KOPT-K1 (cell line): ENCODE measurements around the gene SLC9C1.
A peak's percentile ranks its signal among the peaks of the same experiment; 100 is the strongest.

ENCODE experiments used
- H3K27ac ChIP-seq: fragments of 200-600 bp; sonication (generic); 2 replicates; pipeline ENCODE4 v1.5.1; 2016; ENCODE audit warnings: antibody characterized with exemption, mild to moderate bottlenecking, low read depth, low read length; ENCODE audit not compliant: poor library complexity, severe bottlenecking
- H3K36me3 ChIP-seq: fragments of 200-600 bp; sonication (generic); 2 replicates; pipeline ENCODE4 v1.5.1; 2017; ENCODE audit warnings: antibody characterized with exemption, mild to moderate bottlenecking, low read length, moderate library complexity; ENCODE audit not compliant: insufficient read depth
- H3K9me3 ChIP-seq: fragments of 200-600 bp; sonication (generic); 2 replicates; pipeline ENCODE4 v1.5.1; 2017; ENCODE audit warnings: antibody characterized with exemption, low read length, mild to moderate bottlenecking; ENCODE audit not compliant: insufficient read depth, poor library complexity, severe bottlenecking

SLC9C1 gene

DNA sequence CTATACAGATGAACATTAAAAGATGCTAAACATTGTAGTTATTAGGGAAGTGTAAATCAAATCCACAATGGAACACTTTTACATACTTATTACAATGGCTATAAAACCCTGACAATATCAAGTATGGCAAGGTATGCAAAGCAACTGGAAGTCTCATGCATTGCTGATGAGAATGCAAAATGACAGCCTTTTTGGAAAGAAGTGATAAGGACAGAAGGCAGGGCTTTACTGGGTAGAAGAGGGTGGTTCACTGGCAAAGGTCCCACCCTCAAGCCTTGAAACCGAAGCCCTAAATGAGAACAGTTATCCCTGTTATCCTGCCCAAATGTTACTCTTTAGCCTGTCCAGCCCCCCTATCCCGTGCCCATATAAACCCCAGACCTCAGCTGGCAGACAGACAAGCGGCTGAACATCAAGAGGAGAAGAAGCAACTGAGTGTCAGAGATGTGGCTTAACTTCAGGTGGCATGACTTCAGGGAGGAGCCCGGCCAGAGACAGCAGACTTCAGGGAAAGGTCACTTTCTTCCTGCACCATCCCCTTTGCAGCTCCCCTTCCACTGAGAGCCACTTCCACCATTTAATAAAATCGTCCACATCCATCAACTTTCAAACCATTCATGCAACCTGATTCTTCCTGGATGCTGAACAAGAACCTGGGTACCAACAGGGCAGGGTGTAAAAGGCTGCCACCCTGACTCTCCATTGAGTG lies 160.2 kb downstream of the SLC9C1 start:
- H3K27ac ChIP-seq: peak overlapping the region; percentile 89

DNA sequence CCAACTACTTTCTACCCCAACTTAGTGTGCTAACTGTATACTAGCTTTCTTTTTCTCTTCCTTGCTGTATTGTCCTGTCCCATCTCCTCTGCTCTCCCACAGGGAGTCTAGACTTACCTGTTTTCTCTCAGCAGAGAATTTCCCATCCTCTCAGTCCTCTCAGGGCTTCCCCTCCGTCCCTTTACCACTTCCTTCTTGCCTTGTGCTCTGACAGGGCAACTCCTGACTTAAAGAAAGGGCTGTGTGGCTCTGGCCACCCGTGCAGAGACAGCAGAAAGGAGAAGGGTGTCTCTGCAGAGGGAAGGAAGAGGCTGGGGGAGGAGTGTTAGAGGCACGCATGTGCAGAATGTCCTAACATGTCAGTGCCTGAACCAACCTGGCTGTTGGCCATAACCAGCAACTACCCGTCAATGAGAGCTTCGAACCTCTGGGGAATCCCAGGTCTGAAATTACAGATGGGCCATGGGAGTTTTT lies 161.0 kb downstream of the SLC9C1 start, which contains the start of gene GCSAM:
TSS of gene GCSAM (minus strand) at position 274 of the 474 bp plus-strand sequence. CDS start at position 146, 128 bp downstream.
- no peaks in the 10 kb centered on the region for H3K36me3 ChIP-seq
- peak within 1 kb of the TSS; percentile 89 for H3K27ac ChIP-seq

More for the DNA sequence above, 160.2 kb downstream of the SLC9C1 start:
- Histone ChIP-seq H3K9me3 (no peaks in the 10 kb centered on the region), H3K36me3 (no peaks in the 10 kb centered on the region)

DNA sequence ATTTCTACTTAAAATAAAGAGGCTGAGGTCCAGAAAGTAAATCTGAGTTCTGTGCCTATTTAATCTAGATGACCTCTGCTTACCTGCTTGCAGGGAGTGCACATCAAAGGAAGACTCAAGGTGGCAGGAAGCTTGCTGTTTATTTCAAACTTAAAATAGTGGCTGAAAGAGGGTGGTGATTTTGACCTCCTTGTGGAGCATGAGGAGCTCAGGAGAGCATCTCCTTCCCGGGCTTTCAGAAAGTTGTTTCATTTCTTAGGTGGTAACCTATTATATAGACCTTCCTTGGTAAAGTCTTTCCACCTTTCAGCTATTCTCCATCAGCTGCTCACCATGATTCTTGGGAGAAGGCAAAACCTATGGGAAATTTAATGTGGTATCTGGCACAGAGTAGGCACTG lies 161.5 kb downstream of the SLC9C1 start:
- Histone ChIP-seq H3K36me3 (no peaks in the 10 kb centered on the region), H3K9me3 (no peaks in the 10 kb centered on the region), H3K27ac (peak overlapping the region; percentile 89)

More for the DNA sequence above, 161.0 kb downstream of the SLC9C1 start, which contains the start of gene GCSAM:
- H3K9me3 ChIP-seq: no peaks in the 10 kb centered on the region

DNA sequence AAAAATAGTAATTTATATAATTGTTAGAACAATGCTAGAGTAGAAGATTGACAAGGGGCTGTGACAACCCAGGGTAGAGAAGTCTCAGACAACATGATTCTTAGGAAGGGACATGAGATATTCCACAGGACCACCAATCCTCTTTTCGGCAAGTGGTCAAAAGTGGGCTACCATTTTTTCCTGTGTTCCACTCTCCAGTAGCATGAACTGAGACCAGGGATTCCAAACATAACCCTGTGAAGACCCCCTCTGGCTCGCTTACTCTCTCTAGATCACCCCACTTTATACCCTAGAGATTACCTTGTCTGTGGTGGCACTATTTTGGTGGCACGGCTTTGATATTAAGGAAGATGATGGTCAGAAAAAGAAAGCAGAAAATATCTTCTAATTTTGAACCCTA lies 161.9 kb downstream of the SLC9C1 start:
- Histone ChIP-seq H3K36me3 (no peaks in the 10 kb centered on the region), H3K27ac (peak overlapping the region; percentile 89), H3K9me3 (no peaks in the 10 kb centered on the region)

DNA sequence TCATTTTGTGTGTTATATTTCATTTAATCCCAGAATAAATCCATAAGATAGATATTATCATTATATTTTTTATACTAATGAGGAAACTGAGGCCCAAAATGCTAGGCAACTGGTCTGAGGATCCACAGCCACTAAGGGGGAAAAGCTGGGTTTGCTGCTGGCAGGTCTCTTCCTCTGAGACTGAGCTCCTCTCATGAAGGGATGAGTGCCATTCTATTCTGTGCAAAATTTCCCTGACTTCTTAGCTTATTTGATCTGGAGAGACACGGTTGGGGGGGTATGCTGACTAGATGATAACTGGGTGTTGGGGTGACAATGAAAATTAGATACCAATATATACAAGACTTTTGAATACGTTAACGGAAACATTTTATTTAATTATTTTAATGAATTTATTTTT lies 162.9 kb downstream of the SLC9C1 start:
- Histone ChIP-seq H3K36me3 (no peaks in the 10 kb centered on the region), H3K9me3 (no peaks in the 10 kb centered on the region), H3K27ac (peak overlapping the region; percentile 89)

DNA sequence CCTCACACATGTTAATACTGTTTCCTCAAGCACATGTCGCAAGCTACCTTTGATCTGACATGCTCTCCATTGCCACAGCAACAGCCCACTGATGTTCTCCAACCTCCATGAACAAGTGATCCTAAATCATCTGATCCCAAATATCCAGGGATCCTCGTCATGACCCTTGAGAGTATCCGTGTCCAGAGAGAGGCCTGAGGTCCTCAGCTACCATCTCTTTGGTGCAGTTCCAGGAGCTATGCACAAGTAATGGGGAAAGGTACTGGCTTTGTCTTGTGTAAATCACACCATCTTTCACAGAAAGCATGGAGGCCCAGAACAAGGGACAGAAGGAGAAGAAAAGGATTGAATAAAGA lies 163.4 kb downstream of the SLC9C1 start:
- no peaks in the 10 kb centered on the region; the same call in 1 of the 2 replicates for H3K36me3 ChIP-seq
- no peaks in the 10 kb centered on the region for H3K9me3 ChIP-seq
- peak overlapping the region; percentile 89 for H3K27ac ChIP-seq

DNA sequence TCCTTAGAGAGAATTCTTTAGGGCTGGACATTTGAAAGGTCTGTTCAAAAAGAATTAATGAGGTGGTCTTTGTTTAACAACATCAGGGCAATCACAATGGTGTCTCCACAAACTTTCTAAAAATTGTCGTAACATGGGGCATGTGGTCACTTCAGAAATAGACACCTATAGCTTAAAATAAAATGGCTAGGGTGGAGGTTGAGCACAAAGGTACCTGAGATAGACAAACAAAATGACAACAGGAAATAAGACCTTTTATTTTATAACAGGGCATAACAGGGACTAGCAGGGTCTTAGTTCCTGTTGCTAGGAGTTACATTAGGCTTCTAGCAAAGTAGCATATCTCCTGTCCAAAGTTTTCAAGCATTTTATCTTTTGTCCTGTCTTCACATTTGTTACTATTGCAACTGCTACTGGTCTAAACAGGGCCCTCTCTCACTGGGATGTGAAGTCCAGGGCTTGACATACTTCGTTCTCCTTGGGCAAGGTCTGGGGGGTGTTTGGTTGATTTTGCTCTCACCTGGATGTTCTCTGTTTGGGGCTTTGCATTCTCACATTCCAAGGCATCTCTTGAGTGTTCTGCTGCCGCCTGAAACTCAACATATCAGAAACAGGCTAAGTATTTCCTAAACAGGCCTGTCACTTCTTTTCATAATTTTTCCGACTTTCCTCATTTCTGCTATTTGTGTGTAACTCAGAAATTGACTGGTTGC lies 163.9 kb downstream of the SLC9C1 start:
- no peaks in the 10 kb centered on the region for H3K9me3 ChIP-seq
- peak overlapping the region; percentile 89 for H3K27ac ChIP-seq
- peaks cover under 1% of the 10 kb centered on the region for H3K36me3 ChIP-seq

DNA sequence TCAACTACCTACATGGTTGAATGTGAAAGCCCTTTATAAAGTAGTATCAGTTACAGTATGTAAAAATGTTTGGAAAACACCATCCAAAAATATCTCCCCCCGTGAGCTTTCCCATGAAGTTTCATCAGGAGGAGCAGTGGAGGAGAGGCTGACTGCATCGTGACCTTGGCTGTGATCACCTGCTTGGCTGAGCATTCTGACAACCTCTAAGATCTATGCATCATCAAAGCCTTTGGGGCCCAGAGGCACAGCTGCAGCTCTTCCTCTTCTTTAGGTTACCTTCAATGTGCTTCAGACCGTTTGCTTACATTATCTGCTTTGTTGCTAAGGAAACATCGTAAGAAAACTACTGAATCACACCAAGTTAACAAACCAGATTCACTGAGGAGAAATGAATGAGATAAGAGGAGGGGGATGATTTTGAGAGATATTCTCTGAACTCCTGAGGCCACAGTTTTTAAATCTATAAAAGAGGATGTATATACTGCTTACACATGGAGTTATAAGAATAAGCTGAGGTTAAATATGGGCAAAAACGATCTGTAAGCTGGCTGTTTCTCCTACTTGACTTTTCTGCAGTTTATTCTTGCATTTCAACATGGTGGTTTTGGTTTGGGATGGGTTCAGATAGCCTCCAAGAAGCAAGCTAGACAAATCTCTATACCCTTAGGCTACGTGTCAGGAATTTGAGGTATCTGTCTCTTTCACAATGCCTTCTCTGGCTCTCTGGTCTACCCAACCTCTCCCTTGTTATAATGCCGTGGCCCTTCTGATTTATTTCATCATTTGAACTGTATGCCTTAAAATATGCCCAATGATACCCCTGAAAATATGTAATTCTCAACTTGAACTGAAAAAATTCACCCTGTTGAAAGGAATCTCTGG lies 164.9 kb downstream of the SLC9C1 start:
- peak overlapping the region; percentile 89 for H3K27ac ChIP-seq
- H3K36me3 ChIP-seq: peaks cover 6% of the 10 kb centered on the region
- no peaks in the 10 kb centered on the region for H3K9me3 ChIP-seq

DNA sequence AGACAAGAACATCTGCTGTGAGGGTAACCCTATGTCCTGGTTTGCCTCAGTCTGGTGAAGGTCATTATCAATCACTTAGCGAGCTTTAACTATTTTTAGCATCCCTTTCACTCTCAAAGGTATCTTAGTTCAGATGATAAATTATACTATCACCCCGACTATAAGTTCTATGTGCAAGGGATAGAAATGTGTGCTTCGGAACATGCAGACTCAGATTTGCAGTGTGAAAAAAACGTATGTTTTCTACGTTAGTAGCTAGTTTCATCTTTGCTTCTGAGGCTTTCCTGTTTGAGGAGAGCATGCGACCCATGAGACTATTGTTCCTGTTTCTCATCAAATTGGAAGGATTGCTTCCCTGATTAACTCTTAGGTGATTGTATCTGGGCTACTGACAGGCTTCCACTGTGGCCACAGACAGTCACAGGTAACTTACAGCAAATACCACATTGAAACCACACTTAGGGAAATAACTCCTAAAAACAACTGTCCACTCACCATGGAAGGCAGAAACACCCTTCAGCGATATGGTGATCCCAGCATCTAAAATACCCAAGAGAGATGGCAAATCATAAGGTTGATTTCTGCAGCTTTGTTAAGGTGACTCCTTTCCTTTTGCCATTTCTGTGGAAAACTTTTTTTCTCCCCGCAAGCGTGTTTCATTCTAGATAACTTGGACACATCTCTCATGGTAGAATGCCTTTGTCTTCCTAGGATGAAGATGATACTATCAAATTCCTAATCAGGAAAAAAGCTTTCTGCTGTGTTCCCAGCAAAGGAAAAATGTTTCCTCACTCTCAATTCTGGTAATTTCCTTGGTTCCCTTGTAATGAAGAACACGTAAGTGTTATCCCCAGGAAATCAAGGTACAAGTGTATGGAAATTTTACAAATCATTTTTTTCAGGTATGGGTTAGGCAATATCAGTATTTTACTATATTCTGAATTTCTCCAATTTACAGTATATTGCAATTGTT lies 166.2 kb downstream of the SLC9C1 start:
- Histone ChIP-seq H3K27ac (peak overlapping the region; percentile 89), H3K9me3 (no peaks in the 10 kb centered on the region), H3K36me3 (peaks cover 18% of the 10 kb centered on the region)

DNA sequence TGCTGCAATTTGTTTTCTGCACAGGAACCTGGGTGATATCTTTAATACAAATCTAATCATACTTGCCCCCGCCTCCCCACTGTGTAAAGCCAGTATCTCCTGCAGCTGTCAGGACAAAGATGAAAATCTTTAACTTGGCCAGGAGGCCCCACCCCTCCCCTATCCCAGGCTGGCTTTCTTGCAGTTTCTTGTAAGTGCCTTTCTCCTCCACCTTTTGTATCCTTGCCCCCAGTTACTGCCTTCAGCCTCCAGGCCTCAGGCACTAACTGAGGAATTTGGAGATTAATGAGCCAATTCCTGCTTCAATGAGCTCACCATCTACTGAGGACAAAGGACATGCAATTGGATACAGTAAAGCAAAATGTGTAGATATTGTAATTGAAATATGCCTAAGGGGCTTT lies 167.5 kb downstream of the SLC9C1 start:
- H3K27ac ChIP-seq: peak overlapping the region; percentile 89
- H3K9me3 ChIP-seq: no peaks in the 10 kb centered on the region
- H3K36me3 ChIP-seq: peaks cover 20% of the 10 kb centered on the region

DNA sequence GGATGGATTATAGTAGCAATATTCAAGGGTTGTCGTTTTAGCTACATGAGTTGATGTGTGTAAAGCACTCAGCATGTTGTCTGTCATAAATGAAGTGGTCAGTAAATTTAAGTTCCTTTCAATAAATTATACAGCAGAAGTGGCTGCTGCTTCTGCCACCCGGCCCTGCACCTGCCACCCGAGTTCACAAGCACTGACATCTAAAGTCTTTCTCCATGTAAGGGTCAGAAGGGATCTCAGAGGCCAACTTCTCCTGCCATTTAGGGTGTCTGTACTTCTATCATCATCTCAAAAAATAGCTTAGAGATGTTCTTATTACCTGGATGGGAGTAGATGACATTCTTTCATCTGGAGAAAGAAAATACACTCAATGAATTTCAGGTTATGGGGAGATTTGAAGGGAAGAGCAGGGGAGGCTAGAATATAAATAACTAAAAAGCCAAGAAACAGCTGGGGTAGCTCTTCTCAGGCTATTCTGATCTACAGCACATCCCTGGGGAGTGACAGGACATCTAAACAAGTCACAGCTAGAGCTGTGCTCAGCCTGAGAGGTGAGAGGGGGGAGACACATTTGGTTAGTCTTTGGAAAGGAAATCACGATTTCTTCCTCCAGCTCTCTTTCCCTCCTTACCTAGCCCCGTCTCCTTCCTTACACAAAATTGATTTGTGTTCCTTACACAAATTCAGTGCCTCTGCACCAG lies 169.0 kb downstream of the SLC9C1 start:
- Histone ChIP-seq H3K9me3 (no peaks in the 10 kb centered on the region), H3K27ac (peak overlapping the region; percentile 89), H3K36me3 (peaks cover 20% of the 10 kb centered on the region)

DNA sequence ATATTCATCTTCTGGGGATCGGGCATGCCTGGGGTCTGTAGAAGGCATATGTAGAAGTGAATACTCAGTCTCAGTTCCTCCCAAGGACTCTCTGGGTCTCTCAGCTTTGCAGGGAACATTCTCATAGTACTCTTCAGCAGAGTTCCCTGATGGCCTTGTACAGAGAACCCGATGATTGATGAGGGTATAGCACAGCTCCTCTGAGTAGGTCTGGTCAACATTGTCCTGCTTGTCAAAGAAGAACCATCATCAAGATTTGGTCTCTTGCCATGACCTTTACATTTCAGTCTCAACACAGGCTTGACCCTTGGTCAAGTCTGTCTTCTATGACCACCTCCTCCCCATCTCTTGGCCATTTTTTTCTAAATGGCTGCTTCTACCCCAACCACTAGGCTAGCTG lies 170.5 kb downstream of the SLC9C1 start:
- Histone ChIP-seq H3K9me3 (no peaks in the 10 kb centered on the region), H3K36me3 (peaks cover 20% of the 10 kb centered on the region), H3K27ac (peak overlapping the region; percentile 23)

DNA sequence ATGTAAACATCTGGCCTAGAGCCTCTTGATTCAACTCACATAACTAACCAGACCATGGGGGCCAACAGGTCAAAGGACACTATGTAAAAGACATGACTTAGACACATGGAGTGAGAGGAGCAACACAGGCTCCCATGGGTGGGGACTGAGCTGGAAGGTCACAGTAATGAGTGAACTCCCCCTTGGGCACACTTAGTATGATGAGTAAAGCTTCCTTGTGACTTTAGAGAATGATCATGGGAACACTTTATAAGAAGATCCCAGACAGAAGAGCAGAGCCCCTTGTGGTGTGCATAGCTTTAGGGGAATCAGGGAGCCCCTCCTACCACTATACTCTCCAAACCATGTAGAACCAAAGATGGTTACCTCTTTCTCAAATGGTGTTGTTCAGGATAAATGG lies 171.1 kb downstream of the SLC9C1 start:
- Histone ChIP-seq H3K9me3 (no peaks in the 10 kb centered on the region), H3K27ac (peak overlapping the region; percentile 23), H3K36me3 (peaks cover 20% of the 10 kb centered on the region)
